ENCODE results near the gene OTOS.

Gene OTOS

DNA sequence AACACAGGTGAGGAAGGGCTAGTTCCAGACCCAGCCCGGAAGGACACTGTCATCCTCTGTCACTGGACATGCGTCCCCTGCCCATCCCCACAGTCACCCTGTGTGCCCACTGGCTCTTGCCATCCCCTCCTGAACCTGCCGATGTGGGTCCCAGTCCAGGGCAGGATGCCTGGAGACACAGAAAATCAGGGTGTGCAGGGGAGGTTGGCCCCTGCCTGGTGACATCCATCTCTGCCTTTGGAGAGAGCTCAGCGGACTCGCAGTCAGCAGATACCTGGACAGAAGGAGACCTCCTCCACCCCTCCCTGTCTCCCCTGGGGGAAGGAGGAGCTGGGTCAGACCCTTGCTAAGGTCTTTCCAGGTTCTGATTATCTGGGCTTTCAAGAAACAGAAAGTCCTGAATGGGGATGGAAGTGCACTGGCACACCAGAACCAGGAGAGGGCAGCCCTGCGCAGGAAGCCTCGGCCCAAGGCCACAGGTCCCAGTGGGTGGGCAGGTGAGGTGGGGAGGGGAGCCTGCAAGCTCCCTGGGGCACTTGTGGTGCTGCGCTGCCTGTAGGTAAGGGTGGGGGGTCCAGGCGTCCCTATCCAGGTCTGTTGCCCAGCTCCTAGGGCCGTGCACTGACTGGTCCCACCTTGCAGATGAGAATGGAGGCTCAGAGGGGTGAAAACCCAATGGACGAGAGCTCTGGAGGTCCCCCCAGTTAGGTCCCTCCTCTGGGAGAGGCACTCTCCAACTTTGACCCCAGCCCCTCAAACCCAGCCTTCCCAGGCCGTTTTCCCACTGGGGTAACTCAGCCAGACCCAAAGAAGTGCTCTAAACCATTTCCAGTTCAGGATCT is 9.7 kb upstream of the OTOS start:
- DNase-seq (ENCODE audit: low spot score) = peak; percentile 87

GRCh38 chr2:240147911-240148587 is 7.6 kb upstream of the OTOS start:
- DNase-seq (ENCODE audit: low spot score) = no peak

DNA sequence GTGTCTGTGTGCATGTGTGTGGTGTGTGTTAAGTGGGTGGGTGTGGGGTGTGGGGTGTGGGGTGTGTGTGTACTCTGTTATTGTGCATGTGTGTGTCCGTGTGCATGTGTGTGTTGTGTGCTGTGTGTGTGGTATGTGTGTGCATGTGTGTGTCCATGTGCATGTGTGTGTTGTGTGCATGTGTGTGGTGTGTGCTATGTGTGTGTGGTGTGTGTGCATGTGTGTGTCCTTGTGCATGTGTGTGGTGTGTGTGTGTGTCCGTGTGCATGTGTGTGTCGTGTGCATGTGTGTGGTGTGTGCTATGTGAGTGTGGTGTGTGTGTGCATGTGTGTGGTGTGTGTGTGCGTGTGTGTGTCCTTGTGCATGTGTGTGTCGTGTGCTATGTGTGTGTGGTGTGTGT is 6.9 kb upstream of the OTOS start:
- no peak for DNase-seq (ENCODE audit: low spot score)

GRCh38 chr2:240146627-240147278 is 6.3 kb upstream of the OTOS start:
- DNase-seq (ENCODE audit: low spot score) = no peak

GRCh38 chr2:240146141-240146561 is 5.7 kb upstream of the OTOS start:
- DNase-seq (ENCODE audit: low spot score) = no peak

- no peak for DNase-seq (ENCODE audit: low spot score)
These were observed 5.0 kb upstream of the OTOS start for GRCh38 chr2:240145461-240145860.

DNA sequence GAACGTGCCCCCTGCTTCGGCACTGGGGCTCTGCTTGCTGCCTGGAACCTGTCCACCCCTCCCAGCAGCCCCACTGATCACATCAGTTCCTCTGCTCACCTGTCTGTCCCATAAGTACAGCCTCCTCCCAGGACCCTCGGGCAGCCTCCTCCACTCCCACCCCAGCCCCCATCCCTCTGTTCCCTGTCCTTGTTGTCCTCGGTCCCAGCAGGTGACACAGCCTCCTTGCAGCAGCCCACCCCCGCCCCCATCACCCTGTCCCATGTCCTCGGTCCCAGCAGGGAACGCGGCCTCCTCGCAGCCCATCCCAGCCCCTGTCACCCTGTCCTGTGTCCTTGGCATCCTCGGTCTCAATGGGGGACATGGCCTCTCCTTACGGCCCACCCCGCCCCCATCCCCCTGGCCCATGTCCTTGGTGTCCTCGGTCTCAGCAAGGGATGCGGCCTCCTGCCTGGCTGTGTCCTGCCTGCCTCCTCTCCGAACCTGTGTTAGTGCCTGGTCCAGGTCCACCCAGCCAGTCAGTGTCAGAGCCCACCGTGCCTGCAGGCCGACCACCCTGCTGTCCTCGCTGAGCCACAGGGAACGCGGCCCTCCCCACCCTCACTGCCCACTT is 4.3 kb upstream of the OTOS start:
- no peak for DNase-seq (ENCODE audit: low spot score)

DNA sequence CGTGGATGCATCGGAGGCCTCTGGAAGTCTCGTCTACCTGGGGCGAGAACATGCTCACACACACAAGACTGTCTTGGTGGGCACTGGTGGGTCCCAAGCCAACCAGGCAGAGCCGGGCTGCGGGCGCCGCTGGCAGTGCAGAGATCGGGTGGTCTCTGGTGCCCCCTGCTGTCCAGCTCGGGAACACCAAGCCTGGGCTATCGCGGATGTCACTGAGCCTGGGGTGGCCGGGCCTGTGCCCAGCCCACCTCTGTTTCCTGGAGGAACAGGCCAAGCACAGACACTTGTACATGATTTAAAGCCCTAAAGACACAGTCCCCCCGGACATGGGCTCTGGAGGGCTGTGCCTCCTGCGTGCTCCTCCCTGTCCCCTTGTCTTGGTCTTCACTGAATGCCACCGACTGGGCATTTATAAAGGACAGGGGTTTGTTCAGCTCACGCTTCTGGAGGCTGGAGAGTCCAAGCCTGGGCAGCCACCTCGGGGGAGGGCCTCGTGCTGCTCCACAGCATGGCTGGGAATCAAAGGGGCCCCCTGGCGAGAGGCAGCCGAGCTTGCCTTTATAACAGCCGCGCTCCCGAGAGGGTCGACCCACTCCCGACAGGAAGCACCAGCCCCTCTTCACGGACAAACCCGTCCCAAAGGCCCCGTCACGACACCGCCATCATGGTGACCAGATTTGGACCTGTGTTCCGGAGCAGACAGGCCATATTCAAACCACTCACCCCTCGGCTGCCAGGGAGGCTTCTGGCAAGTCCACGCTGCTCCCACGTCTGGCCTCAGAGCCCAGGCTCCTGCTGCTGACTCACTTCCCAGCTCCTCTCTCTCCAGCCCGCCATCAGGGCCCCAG is 3.6 kb upstream of the OTOS start:
- DNase-seq (ENCODE audit: low spot score) = peak; percentile 86

GRCh38 chr2:240143276-240143675 is 2.8 kb upstream of the OTOS start:
- no peak for DNase-seq (ENCODE audit: low spot score)

DNA sequence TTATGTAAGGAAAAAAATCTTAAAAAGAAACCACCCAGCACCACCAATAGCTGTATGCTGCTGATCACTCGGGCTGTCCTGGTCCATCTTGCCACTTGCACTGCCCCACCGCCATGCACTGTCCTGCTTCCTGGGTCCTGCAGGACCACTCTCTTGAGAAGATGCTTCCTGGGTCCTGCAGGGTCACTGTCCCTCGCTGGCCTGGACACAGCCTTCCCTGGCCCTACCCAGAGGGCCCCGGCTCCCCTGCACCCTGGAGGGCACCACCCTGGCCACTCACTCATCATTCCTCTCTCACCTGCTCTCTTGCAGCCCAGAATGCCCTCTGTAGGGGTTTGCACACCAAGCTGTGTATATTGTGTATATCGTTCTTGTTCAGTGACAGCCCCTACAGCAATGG is 2.4 kb upstream of the OTOS start:
- DNase-seq (ENCODE audit: low spot score) = no peak

DNA sequence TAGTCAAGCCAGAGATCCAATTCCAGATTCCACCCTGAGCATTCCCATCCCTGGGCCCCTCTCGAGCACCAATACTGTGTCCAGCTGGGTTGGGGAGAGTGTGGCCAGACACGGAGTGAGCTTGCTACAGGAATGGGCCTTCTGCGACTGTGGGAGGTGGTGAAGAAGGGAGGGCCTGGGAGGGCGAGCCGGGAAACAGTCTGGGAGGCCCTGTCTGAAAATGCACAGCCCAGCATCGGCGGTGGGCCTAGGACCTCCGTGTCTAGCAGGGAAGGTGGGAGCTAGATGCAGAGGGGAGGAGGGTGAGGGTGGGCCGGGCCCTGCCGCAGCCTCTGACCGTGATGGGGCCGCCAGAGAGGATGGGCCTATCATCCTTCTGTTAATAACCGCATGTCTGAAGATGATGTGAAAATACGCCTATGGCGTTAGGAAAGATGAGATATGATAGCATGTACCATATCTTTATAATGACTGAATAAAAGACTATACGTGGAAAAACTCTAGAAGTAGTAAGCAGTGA is 1.9 kb upstream of the OTOS start:
- DNase-seq (ENCODE audit: low spot score) = no peak

DNA sequence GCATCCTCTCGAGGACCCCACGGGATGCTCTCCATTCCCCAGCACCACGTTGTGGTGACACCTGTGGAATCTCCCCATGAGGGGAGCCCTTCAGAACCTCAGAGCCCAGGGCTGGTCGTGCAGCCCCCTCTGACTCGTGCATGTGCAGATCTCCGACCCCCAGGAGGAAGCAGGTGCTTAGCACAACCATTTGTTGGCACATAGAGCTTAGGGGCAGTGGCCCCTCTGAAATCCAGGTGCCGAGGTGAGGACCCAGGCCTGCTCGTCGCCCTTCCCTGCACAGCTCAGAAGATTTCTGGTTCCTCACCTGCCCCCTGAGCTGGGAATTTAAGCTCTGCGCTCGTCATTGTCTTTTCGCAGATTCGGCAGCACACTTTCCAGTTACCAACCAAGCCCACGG is 1.3 kb upstream of the OTOS start:
- no peak for DNase-seq (ENCODE audit: low spot score)

GRCh38 chr2:240140920-240141319 is 462 bp upstream of the OTOS start:
- no peak for DNase-seq (ENCODE audit: low spot score)

DNA sequence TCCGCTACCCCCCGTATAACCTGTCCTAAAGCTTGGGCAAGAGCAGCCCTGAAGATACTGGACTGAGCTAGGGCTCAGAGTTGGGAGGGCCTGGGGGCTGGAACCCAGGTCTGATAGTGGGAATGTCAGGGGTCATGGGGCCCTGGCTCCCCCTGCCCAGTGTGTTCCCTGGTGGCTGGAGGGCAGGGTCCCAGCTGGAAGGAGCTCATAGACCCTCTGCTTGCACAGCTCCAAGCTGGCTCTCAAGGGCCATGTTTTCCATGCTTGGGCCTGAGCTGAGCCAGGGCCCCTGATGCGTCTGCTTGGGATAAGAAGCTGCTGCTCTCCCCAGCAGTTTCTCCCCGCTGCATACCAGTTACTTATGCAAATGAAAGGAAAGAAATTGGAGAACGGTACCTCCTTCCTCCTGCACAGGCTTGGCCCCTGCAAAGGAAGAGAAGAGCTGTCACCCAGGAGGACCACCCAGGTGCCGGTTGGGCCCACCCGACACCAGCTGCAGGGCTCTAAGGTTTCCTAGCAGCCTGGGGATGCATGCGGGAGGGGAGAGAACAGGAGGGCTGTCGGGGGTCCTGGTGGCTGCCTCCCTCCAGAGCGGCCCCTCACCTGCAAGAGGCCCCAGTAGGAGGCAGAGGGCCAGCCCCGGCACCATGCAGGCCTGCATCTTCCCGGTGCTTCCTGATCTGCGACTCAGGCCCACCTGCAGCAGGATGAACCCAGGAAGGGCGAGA is 628 bp downstream of the OTOS start:
- DNase-seq (ENCODE audit: low spot score) = no peak

GRCh38 chr2:240139011-240139441 is 1.4 kb downstream of the OTOS start:
- DNase-seq (ENCODE audit: low spot score) = no peak

- no peak for DNase-seq (ENCODE audit: low spot score)
These were observed 2.0 kb downstream of the OTOS start for GRCh38 chr2:240138254-240138984.

- DNase-seq (ENCODE audit: low spot score) = no peak
These were observed 2.7 kb downstream of the OTOS start for GRCh38 chr2:240137596-240138253.

DNA sequence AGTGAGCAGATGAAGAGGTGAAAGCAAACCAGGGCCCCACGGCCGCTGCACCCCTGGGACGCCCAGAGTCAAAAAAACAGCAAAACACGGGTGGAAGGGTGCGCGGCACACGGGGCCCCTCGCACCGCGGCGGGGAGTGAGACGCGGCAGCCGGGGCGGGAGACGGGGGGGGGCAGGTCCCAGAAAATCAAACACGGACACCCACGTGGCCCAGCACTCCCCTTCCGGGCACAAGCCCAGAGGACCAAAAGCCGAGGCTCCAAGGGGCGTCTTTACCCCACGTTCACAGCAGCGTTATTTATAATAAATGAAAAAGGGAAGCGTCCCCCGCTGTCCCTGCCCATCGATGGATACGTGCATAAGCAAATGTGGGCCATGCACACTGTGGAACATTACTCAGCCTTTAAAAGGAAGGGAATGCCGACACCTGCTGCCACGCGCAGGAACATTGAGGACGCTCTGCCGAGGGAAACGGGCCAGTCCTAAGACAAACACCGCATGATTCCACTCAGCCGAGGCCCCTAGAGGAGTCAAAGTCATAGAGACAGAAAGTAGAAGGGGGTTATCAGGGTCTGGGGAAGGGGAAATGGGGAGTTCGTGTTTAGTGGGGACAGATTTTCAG is 3.7 kb downstream of the OTOS start:
- DNase-seq (ENCODE audit: low spot score) = no peak
